HG03139 (cell line): Measurements from ENCODE around the gene IGSF23.

Source experiments
- ATAC-seq: cut with Tn5 transposase; IDR thresholded peaks from one replicate; pipeline ENCODE4 v1.9.1; 2021; ENCODE audit not compliant: unreplicated experiment

IGSF23 gene

DNA sequence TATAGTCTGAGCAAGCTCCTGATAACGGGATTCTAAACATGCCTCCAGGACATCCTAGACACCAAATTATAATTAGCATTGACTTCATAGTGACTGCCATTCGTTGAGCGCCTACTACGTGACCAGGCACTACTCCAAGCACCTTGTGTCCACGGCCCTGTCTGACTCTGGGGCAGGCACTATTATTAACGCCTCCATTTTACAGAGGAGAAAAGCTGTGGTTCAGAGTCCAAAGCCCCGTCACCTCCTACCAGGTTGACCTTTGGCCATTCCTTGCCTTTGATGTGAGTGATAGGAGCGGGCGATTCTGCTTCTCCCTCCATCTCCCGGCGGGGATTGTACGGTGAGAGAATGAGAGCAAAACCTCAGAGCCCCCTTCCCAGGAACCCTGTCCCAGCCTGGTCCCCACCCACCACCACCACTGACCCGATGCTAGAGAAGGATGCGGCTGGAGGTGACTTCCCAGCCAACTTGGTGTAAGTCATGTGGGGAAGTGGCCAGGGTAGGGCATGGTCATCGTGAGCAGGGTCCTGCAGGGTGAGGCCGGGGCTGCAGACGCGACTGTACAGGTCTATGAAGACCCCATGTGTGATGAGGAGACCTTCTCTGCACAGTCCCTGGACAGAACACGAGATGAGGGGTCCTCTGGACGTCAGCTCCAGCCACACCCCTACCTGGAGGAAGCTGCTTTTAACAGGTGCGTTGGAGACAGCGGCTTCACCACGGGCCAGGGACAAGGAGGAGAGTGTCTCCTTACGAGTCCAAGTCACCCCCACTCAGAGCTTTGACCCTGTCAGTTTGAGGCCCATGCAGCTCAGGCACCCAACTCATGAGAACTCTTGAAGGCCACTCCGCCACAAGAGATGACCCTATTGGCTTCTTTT, at the start of gene IGSF23:
Gene IGSF23, plus strand, starts transcription at position 269 of the 884 bp plus-strand sequence. Its CDS starts 83 bp downstream, at position 352.
- no peak for ATAC-seq

DNA sequence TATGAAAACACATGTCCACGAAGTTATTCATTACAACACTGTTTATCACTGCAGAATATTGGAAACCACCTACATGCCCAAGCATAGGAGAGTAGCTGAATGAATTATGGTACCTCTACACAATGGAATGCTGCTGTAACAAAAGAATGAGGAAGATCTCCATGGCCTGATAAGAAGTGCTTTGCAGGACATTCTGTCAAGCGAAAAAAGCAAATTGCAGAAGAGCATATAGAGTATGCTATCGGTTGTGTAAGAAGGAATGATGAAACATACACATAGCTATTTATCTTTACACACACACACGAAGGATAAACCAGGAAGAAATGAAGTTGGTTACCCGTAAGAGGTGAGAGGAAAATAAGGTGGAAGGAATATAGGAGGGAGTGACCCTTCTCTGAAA, 46.4 kb upstream of the IGSF23 start:
- no peak for ATAC-seq

DNA sequence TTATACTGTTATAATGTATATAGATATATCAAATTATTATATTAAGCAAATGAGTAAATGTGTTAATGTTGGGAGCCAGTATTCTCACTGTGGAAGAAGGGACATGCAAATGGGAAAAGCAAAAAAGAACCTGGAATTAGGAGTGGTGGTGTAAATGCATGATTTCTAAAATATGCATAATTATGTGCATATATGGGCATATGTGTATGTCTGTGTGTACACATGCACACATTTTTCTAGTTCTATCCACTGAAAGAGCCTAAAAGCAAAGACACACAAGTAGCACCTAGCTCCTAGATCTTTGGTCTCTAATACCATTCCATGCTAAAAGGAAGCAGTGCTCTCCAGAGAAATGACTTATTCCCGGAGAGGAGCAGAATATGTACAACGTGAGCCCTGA, 45.6 kb upstream of the IGSF23 start:
- ATAC-seq, result no peak

DNA sequence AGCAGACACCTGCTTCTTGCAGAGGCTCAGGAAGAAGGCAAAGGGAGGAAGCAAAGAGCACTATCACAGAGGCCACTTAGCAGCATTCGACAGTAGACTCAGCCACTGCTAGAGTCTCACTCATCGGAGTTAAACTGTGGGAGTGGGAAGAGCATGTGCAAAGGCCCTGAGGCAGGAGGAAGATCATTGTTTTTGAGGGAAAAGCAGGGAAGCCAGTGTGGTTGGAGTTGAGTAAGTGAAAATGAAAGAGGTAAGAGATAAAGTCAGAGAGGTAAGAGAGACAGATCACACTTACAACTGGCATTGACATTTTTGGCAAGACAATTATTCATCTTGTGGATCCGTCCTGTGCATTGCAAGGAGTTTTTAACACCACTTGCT, 42.8 kb upstream of the IGSF23 start:
- no peak for ATAC-seq

GRCh38 chr19:44570984-44571684, 42.2 kb upstream of the IGSF23 start:
- ATAC-seq, result no peak

GRCh38 chr19:44571830-44572580, 41.4 kb upstream of the IGSF23 start:
- ATAC-seq, result no peak

GRCh38 chr19:44572581-44572900, 40.8 kb upstream of the IGSF23 start:
- ATAC-seq, result no peak

DNA sequence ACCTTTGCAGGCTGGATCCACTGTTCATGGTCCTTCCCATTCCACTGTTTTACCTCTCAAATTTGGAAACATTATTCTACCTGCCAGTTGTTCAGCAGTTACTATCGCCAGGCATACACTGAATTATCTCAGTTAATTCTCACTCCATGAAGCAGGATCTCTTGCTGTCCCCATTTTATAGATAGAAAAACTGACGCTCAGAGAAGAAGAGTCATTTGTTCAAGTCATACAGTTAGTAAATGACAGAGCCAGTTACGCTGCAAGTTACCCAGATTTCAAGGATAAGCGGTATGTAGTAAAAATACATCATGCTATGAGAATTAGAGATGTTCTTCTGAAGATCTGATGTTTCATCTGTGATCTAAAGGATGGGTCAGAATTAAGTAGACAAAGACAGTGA, 40.2 kb upstream of the IGSF23 start:
- ATAC-seq, result no peak

DNA sequence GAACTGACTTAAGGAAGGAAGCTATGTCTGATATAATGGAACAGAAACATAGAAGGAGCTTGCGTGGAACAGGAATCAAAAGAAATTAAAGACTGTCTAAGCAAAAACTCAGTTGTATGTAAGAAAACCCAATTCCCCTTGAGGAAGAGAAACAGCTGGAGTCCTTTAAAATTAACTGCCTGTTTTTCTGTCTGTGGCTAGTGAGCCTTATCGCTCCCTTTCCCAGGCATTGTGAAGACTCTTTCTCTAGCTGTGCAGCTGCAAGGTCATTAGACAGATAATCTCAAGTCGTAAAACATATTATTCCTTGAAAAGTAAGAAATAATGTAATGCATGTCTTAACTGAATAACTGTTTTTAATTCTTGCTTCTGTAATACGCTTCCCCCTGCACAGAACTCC, 39.7 kb upstream of the IGSF23 start:
- ATAC-seq, result no peak

- ATAC-seq, result no peak
Observed at GRCh38 chr19:44574186-44574950, 39.0 kb upstream of the IGSF23 start.

DNA sequence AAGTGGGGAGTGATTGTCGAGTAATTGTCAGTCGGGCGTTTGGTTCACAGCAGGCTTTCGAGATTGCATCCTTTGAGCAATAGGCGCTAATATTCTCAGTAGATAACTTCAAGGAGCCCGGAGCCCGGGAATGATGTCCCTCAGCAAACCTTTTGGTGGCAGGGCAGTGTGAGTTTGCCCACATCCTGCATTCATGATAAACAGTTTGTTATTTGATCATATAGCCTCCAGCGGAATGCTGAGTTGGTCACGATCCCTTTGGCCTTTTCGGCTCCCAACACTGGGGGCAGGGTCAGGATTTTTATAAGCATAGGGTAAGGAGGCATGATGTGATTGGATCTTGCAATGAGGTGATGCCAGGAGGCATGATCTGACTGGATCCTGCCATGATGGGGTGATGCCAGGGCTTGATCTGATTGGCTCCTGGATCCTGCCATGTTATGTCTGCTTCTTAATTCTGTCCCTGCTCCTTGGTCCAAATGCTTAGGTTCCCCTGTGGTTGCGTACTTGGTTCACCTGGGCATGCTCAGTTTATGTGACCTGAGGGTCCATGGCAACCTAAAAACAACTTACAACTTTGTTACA, 38.2 kb upstream of the IGSF23 start:
- no peak for ATAC-seq

GRCh38 chr19:44576843-44577565, 36.4 kb upstream of the IGSF23 start:
- no peak for ATAC-seq

- no peak for ATAC-seq
Observed at GRCh38 chr19:44577566-44577874, 35.8 kb upstream of the IGSF23 start.

DNA sequence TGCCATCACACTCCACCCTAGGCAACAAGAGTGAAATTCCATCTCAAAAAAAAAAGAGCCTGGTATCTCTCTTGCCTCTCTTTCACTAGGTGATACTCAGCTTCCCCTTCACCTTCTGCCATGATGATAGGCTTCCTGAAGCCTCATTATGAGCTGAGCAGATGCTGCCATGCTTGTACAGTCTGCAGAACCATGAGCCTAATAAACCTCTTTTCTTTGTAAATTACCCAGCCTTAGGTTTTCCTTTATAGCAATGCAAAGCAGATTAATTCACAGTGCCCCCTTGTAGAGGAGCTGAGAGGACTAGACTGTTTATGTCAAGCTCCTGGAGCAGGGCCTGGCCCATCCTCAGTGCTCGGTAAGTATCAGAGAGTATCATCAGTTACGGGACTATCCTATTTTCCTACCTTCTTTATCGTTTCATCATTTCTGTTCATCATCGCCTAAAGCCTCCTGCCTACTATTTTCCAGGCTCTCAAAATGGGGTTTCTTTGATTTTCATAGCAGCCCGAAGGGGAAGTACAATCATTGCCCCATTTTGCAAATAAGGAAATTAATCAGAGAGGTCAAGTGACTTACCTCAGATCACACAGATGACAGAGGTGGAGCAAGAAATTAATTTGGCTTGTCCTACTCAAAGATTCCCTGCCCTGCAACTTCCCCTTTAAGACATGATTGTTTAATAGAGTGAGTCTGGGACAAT, 33.5 kb upstream of the IGSF23 start:
- no peak for ATAC-seq

DNA sequence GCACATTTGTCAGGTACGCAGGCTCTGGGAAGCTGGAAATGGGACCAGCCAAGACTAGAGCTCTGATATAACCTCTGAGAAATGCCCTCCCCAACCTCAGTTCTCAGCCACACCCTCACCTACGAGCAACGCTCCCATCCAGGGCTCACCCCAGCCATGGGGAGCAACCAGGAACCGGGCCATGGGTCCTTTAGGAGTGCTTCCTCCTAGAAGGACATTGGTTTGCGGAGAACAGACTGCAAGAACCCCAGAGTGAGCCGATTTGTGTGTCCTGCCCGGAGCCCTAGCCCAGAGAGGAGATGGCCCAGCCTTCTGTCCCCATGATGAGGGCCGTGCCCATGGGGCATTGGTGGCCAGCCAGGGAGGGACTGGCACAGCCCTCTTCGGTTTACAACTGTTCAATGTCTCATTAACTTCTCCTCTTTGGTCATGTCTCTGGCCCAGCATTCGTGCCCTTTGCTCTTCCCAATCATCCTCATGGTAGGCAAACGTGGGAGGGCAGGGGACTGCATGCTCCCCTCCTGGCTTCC, 32.9 kb upstream of the IGSF23 start:
- ATAC-seq, result no peak

- ATAC-seq, result no peak
Observed at GRCh38 chr19:44581288-44581687, 32.1 kb upstream of the IGSF23 start.

DNA sequence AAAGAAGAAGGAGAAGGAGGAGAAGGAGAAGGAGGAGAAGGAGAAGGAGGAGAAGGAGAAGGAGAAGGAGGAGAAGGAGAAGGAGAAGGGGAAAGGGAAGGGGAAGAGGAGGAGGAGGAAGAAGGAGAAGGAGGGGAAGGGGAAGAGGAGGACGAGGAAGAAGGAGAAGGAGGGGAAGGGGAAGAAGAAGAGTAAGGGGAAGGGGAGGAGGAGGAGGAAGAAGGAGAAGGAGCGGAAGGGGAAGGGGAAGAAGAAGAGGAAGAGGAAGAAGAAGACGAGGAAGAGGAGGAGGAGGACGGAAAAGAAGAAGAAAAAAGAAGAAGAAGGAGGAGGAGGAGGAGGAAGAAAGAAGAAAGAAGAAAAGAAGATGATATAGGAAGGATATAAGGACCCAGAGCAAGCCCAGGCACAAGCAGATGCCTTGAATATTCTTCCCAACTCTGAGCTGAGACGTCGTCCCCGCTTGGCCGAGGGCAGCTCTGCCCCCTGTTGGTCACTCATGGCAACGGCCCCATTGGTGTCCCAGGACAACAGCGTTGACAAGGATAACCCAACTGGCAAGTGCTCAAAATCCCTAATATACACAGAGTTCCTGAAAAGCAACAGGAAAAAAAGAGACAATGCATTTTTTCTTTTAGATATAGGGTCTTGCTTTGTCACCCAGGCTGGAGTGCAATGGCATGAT, 30.6 kb upstream of the IGSF23 start:
- no peak for ATAC-seq

GRCh38 chr19:44585371-44586133, 27.8 kb upstream of the IGSF23 start:
- ATAC-seq, result no peak
